K562 (cell line): ENCODE measurements around the gene NCF2. TPM values are rescaled to one million over a fixed set of nuclear protein-coding genes. Genes with fewer than 3 reads are reported as not detected.

Experiments
- ATAC-seq: fragments of 200-7000 bp; cut with Tn5 transposase; 3 replicates; pipeline ENCODE4 v1.9.1; 2020; ENCODE audit warnings: moderate library complexity
- BruUV-seq: library from RNA; stranded (reverse); fragments of 400-500 nt; replicated peaks from 2 replicates; lab custom pipeline; 2021; lab: Mats Ljungman, UMichigan
- CTCF ChIA-PET: fragments of 300-600 bp; formaldehyde crosslinking; extraction: SDS; loops from one replicate; lab custom pipeline; 2021; ENCODE audit warnings: low intra/inter-chr PET ratio; lab: Yijun Ruan, JAX
- POLR2A ChIA-PET: fragments of 300-600, 350-650 bp; sonication (Branson Sonifier 250); formaldehyde crosslinking; extraction: SDS; loops from one replicate; lab custom pipeline; 2021; ENCODE audit warnings: antibody characterized with exemption, inconsistent platforms; lab: Yijun Ruan, JAX
- DNase-seq, 4 experiments: peaks; one replicate each; pipeline versions ENCODE4 v3.0.0 to v3.0.0-alpha.2; 2011 to 2018; ENCODE audit warnings: low spot score in 3 of 4, mixed read lengths in 3 of 4; ENCODE audit errors: extremely low read depth in 1 of 4
- FAIRE-seq: peaks from 2 replicates; lab custom pipeline; 2011; peaks lifted over from hg19 to GRCh38; lab: Jason Lieb, UNC
- H2AFZ ChIP-seq: 2 replicates; pipeline ENCODE4 v1.6.0; 2011; ENCODE audit warnings: low read depth, low read length, control low read depth, inconsistent platforms
- H3K27ac ChIP-seq: fragments of 200-600 bp; 3 replicates; pipeline ENCODE4 v1.8.0; 2011; ENCODE audit warnings: low read depth, mild to moderate bottlenecking, control low read depth, inconsistent platforms, low read length, moderate library complexity, mixed read lengths; ENCODE audit errors: extremely low read depth
- H3K27me3 ChIP-seq, 2 experiments: fragments of 300-600 bp in 1 of 2; 2 replicates in 1 of 2; 3 replicates in 1 of 2; pipeline versions ENCODE4 v1.6.0 to v1.8.0; 2011; ENCODE audit warnings: inconsistent platforms in 2 of 2, low read length in 2 of 2, mild to moderate bottlenecking in 1 of 2, mixed read lengths in 1 of 2, moderate library complexity in 1 of 2; ENCODE audit not compliant: control insufficient read depth in 2 of 2, insufficient read depth in 2 of 2
- H3K36me3 ChIP-seq: fragments of 300-600 bp; 3 replicates; pipeline ENCODE4 v1.8.0; 2011; ENCODE audit warnings: mild to moderate bottlenecking, low read length, inconsistent platforms; ENCODE audit not compliant: control insufficient read depth, insufficient read depth
- H3K4me1 ChIP-seq, 2 experiments: fragments of 200-600 bp in 1 of 2; replicated peaks in 1 of 2; 2 replicates in 1 of 2; 3 replicates in 1 of 2; pipeline versions ENCODE4 v1.5.1 to v1.8.0; 2011; ENCODE audit warnings: inconsistent platforms in 2 of 2, low read length in 2 of 2, mild to moderate bottlenecking in 1 of 2, mixed read lengths in 1 of 2, moderate library complexity in 1 of 2; ENCODE audit not compliant: control insufficient read depth in 2 of 2, insufficient read depth in 2 of 2
- H3K4me2 ChIP-seq: 2 replicates; pipeline ENCODE4 v1.6.1; 2011; ENCODE audit warnings: low read length, control low read depth, inconsistent platforms, mixed read lengths; ENCODE audit not compliant: insufficient read depth
- H3K4me3 ChIP-seq: fragments of 200-600 bp; sonication (generic), shearing (Covaris generic); 2 replicates; pipeline ENCODE4 v1.5.1; 2016; ENCODE audit warnings: control low read depth, inconsistent platforms
- H3K79me2 ChIP-seq: fragments of 200-600 bp; 3 replicates; pipeline ENCODE4 v1.8.0; 2011; ENCODE audit warnings: low read length, inconsistent platforms; ENCODE audit not compliant: control insufficient read depth, insufficient read depth
- H3K9ac ChIP-seq, 2 experiments: 2 replicates each; pipeline versions ENCODE4 v1.6.0 to v1.6.1; 2011; ENCODE audit warnings: low read depth in 2 of 2, low read length in 2 of 2, control low read depth in 1 of 2, inconsistent platforms in 1 of 2, mild to moderate bottlenecking in 1 of 2, mixed read lengths in 1 of 2; ENCODE audit not compliant: insufficient read depth in 1 of 2
- H3K9me1 ChIP-seq: one replicate; pipeline ENCODE4 v1.6.0; 2011; ENCODE audit warnings: inconsistent platforms, mild to moderate bottlenecking, low read length, moderate library complexity; ENCODE audit not compliant: control insufficient read depth, insufficient read depth
- H3K9me3 ChIP-seq: replicated peaks from 2 replicates; pipeline ENCODE4 v1.5.1; 2011; ENCODE audit warnings: low read depth, low read length, inconsistent platforms; ENCODE audit not compliant: control insufficient read depth, insufficient read depth
- H4K20me1 ChIP-seq: replicated peaks from 2 replicates; pipeline ENCODE4 v1.6.1; 2011; ENCODE audit warnings: low read length, inconsistent platforms, mixed read lengths; ENCODE audit not compliant: control insufficient read depth, insufficient read depth
- CBX2 ChIP-seq: fragments of 200-600 bp; sonication (generic); IDR thresholded peaks from one replicate; pipeline ENCODE4 v1.6.1; 2012; ENCODE audit warnings: mild to moderate bottlenecking, low read length, inconsistent platforms; ENCODE audit not compliant: insufficient read depth, poor library complexity, severe bottlenecking
- HLTF ChIP-seq: fragments of 450-650 bp; IDR thresholded peaks from 2 replicates; pipeline ENCODE4 v1.6.1; 2016
- HNRNPUL1 ChIP-seq: fragments of 200-400 bp; formaldehyde crosslinking; IDR thresholded peaks from 2 replicates; pipeline ENCODE4 v1.6.1; 2017; ENCODE audit warnings: low read length
- TARDBP ChIP-seq: fragments of 450-650 bp; IDR thresholded peaks from 2 replicates; pipeline ENCODE4 v1.6.1; 2016
- U2AF1 ChIP-seq: fragments of 200-400 bp; formaldehyde crosslinking; optimal IDR thresholded peaks from 2 replicates; pipeline ENCODE3; 2017; ENCODE audit warnings: mild to moderate bottlenecking, low read depth, low read length, moderate library complexity
- ZNF184 ChIP-seq: sonication (generic); formaldehyde crosslinking; IDR thresholded peaks from 2 replicates; pipeline ENCODE4 v1.5.0; 2020; ENCODE audit warnings: missing genetic modification reagents
- ZNF263 ChIP-seq: sonication (generic); formaldehyde crosslinking; IDR thresholded peaks from 2 replicates; pipeline ENCODE4 v1.8.0; 2022; ENCODE audit warnings: mild to moderate bottlenecking, missing genetic modification reagents, borderline replicate concordance
- WGBS: fragments of 100-300 bp; shearing (Covaris generic); methylation state at CpG from one replicate; pipeline ENCODE4 v1.1.6; 2016; ENCODE audit warnings: low coverage, mixed read lengths; ENCODE audit not compliant: insufficient coverage; ENCODE audit errors: missing lambda C conversion rate; 5-methylcytosine and 5-hydroxymethylcytosine counted together
- in situ Hi-C: fragments of 300-500 bp; cut with MboI; formaldehyde crosslinking; loops from 4 replicates; pipeline ENCODE4 v1.15.0; 2018; ENCODE audit warnings: inconsistent platforms, mixed read lengths
- intact Hi-C: fragments of 100-400 bp; cut with micrococcal nuclease; formaldehyde crosslinking; loops from 2 replicates; pipeline ENCODE4 v1.14.2; 2022
- polyA plus RNA-seq, 8 experiments: library from polyadenylated mRNA; depleted of rRNA in 4 of 8; stranded (reverse) in 5 of 8; unstranded in 3 of 8; fragments of >200 nt; fragmentation: Nextera tagmentation in 2 of 8; fragmentation: Illumina TruSeq in 1 of 8; extraction: Ambion mirVana in 2 of 8; extraction: Trizol in 1 of 8; gene quantifications; 2 replicates each; pipeline versions ENCODE4 v1.2.1 to v1.2.3, GENCODE V29; 2011 to 2014; ENCODE audit warnings: inconsistent platforms in 1 of 8, missing spikeins in 1 of 8
- total RNA-seq, 7 experiments: library from RNA; depleted of rRNA in 6 of 7; stranded (reverse); fragments of >200 nt in 6 of 7; fragmentation: Illumina TruSeq in 2 of 7; extraction: Trizol in 2 of 7; gene quantifications; 2 replicates each; pipeline versions ENCODE4 v1.2.1 to v1.2.3, GENCODE V29; 2011 to 2021; ENCODE audit warnings: low replicate concordance in 1 of 7
- TF ChIP-seq, protein P1 (sequence below): IDR thresholded peaks from 3 replicates; pipeline ENCODE4 v1.6.1; 2011; ENCODE audit warnings: borderline replicate concordance, mild to moderate bottlenecking, moderate library complexity; ENCODE audit not compliant: insufficient read length; ENCODE audit errors: extremely low read depth
- TF ChIP-seq, protein P2 (sequence below): fragments of 250-450 bp; sonication (Bioruptor Pico); IDR thresholded peaks from 2 replicates; pipeline ENCODE4 v1.4.0; 2020; ENCODE audit warnings: borderline replicate concordance
- TF ChIP-seq, protein P3 (sequence below): fragments of 250-450 bp; sonication (Bioruptor Pico); IDR thresholded peaks from 2 replicates; pipeline ENCODE4 v1.4.0; 2020; ENCODE audit warnings: mild to moderate bottlenecking, moderate library complexity, borderline replicate concordance
- TF ChIP-seq, protein P4 (sequence below): fragments of 450-650 bp; formaldehyde crosslinking; conservative IDR thresholded peaks from 2 replicates; pipeline ENCODE4 v1.4.0; 2022; ENCODE audit warnings: mild to moderate bottlenecking, missing genetic modification characterization

NCF2 gene
- total and polyA plus RNA-seq, 9 of the 15 experiments (the other 6 are each of a cell fraction or from before 2014, with no cell fraction given) = 0.07 to 0.54 (median 0.16) TPM; not detected in 3

DNA sequence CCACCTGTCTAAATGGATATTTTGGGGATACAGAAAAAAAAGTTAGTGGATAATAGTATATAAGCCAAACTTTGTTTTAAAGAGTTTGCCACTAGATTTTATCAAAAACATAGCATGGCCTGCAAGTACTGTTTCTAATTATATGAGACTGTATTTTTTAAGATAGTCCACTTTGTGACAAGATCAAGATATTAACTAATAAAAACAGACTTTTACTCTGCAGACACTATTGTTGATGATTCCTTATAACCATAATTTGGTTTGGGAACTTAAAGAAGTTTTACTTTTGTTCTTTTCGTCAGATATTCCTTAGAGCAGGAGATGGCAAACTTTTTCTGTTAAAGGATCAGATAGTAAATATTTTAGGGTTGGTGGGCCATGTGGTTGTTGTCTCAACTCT, 81.6 kb downstream of the NCF2 start (continued):
- TF ChIP-seq, protein P1, sequence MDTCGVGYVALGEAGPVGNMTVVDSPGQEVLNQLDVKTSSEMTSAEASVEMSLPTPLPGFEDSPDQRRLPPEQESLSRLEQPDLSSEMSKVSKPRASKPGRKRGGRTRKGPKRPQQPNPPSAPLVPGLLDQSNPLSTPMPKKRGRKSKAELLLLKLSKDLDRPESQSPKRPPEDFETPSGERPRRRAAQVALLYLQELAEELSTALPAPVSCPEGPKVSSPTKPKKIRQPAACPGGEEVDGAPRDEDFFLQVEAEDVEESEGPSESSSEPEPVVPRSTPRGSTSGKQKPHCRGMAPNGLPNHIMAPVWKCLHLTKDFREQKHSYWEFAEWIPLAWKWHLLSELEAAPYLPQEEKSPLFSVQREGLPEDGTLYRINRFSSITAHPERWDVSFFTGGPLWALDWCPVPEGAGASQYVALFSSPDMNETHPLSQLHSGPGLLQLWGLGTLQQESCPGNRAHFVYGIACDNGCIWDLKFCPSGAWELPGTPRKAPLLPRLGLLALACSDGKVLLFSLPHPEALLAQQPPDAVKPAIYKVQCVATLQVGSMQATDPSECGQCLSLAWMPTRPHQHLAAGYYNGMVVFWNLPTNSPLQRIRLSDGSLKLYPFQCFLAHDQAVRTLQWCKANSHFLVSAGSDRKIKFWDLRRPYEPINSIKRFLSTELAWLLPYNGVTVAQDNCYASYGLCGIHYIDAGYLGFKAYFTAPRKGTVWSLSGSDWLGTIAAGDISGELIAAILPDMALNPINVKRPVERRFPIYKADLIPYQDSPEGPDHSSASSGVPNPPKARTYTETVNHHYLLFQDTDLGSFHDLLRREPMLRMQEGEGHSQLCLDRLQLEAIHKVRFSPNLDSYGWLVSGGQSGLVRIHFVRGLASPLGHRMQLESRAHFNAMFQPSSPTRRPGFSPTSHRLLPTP = no peak
- TF ChIP-seq ZNF184 (CRISPR knock-in tag) = no peak

DNA sequence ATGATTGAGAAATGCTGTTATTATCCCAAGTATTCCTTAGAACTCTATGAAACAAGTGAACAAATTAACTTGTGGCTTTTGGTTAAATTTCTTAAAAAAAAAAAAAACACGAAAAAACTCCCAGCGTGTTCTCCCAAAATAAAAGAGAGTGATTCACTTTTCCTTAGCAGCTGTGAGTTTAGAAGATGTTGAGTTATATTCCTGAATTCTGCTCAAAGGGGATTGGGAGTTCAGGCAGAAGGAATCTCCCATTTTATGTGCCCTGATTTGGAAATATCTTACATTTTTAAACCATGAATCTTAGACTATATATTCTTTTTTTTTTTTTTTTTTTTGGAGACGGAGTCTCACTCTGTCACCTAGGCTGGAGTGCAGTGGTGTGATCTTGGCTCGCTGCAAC, 83.7 kb downstream of the NCF2 start:
- H3K9me3 ChIP-seq = no peaks in the 10 kb centered on the region
- CTCF ChIA-PET = interaction anchor here (0.6 kb wide), 1 partner anchor 233 kb away, joined by 3 read pairs; no protein-coding TSS in a partner anchor
- no peak for FAIRE-seq
- H3K9ac ChIP-seq = no peak overlapping the region
- no peak overlapping the region for H3K4me2 ChIP-seq
- H3K4me3 ChIP-seq = no peak overlapping the region
- intact Hi-C loops = no loop called here
- BruUV-seq = no TSS peak
- H3K36me3 ChIP-seq = peaks cover 3% of the 10 kb centered on the region; the same call in 2 of the 3 replicates
- 80% methylated on average over 3 of the region's 4 CpGs for WGBS
- peaks cover 11 to 14% of the 10 kb centered on the region in 2 experiments; a peak in 3 of 5 replicates for H3K4me1 ChIP-seq
- no peaks in the 10 kb centered on the region for H3K27me3 ChIP-seq
- no peak overlapping the region for H2AFZ ChIP-seq
- H3K9me1 ChIP-seq = no peaks in the 10 kb centered on the region
- no peak overlapping the region for H3K27ac ChIP-seq
- peaks cover 3% of the 10 kb centered on the region; the same call in 1 of the 2 replicates for H4K20me1 ChIP-seq
- in situ Hi-C loops = no loop called here
- H3K79me2 ChIP-seq = peaks cover 91% of the 10 kb centered on the region
- POLR2A ChIA-PET = interaction anchor here (0.6 kb wide), 2 partner anchors 11 to 15 kb away, joined by 3 read pairs; no protein-coding TSS in a partner anchor
- no peak for DNase-seq
- ATAC-seq = no peak
- TF ChIP-seq, protein P2, sequence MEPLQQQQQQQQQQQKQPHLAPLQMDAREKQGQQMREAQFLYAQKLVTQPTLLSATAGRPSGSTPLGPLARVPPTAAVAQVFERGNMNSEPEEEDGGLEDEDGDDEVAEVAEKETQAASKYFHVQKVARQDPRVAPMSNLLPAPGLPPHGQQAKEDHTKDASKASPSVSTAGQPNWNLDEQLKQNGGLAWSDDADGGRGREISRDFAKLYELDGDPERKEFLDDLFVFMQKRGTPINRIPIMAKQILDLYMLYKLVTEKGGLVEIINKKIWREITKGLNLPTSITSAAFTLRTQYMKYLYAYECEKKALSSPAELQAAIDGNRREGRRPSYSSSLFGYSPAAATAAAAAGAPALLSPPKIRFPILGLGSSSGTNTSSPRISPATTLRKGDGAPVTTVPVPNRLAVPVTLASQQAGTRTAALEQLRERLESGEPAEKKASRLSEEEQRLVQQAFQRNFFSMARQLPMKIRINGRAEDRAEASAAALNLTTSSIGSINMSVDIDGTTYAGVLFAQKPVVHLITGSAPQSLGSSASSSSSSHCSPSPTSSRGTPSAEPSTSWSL = no peak
- TF ChIP-seq ZNF263 (CRISPR knock-in tag) = no peak
- TF ChIP-seq U2AF1 = no peak
- TF ChIP-seq, protein P3, sequence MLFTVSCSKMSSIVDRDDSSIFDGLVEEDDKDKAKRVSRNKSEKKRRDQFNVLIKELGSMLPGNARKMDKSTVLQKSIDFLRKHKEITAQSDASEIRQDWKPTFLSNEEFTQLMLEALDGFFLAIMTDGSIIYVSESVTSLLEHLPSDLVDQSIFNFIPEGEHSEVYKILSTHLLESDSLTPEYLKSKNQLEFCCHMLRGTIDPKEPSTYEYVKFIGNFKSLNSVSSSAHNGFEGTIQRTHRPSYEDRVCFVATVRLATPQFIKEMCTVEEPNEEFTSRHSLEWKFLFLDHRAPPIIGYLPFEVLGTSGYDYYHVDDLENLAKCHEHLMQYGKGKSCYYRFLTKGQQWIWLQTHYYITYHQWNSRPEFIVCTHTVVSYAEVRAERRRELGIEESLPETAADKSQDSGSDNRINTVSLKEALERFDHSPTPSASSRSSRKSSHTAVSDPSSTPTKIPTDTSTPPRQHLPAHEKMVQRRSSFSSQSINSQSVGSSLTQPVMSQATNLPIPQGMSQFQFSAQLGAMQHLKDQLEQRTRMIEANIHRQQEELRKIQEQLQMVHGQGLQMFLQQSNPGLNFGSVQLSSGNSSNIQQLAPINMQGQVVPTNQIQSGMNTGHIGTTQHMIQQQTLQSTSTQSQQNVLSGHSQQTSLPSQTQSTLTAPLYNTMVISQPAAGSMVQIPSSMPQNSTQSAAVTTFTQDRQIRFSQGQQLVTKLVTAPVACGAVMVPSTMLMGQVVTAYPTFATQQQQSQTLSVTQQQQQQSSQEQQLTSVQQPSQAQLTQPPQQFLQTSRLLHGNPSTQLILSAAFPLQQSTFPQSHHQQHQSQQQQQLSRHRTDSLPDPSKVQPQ (CRISPR knock-in tag) = no peak
- TF ChIP-seq, protein P4, sequence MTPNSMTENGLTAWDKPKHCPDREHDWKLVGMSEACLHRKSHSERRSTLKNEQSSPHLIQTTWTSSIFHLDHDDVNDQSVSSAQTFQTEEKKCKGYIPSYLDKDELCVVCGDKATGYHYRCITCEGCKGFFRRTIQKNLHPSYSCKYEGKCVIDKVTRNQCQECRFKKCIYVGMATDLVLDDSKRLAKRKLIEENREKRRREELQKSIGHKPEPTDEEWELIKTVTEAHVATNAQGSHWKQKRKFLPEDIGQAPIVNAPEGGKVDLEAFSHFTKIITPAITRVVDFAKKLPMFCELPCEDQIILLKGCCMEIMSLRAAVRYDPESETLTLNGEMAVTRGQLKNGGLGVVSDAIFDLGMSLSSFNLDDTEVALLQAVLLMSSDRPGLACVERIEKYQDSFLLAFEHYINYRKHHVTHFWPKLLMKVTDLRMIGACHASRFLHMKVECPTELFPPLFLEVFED (CRISPR knock-in tag) = no peak
- TF ChIP-seq TARDBP = no peak
- no peak for TF ChIP-seq CBX2
- TF ChIP-seq HNRNPUL1 = no peak
- no peak for TF ChIP-seq HLTF
